HepG2 (cell line): ENCODE data around the gene CCT3. TPM values are rescaled to one million over a fixed set of nuclear protein-coding genes. Genes with fewer than 3 reads are reported as not detected.

ENCODE experiments used
- DMAP1 ChIP-seq: IDR thresholded peaks from 2 replicates; pipeline ENCODE4 v1.6.1; 2016
- HNF4A ChIP-seq: sonication (generic); formaldehyde crosslinking; IDR thresholded peaks from 2 replicates; pipeline ENCODE4 v1.4.0; 2020; ENCODE audit warnings: missing genetic modification reagents
- KAT7 ChIP-seq: IDR thresholded peaks from 2 replicates; pipeline ENCODE4 v1.6.1; 2018; ENCODE audit warnings: borderline replicate concordance, missing compliant biosample characterization
- MAFK ChIP-seq, 2 experiments: IDR thresholded peaks in 1 of 2; conservative IDR thresholded peaks in 1 of 2; 2 replicates each; pipeline ENCODE4 v1.6.1; 2011; ENCODE audit warnings: improper control_type of control experiment in 2 of 2, low read length in 2 of 2
- MYNN ChIP-seq: sonication (generic); formaldehyde crosslinking; IDR thresholded peaks from 2 replicates; pipeline ENCODE4 v1.4.0; 2020; ENCODE audit warnings: mild to moderate bottlenecking, low read depth, missing genetic modification reagents
- POLR2A ChIP-seq, 2 experiments: IDR thresholded peaks; 2 replicates each; pipeline ENCODE4 v1.6.1; 2011; ENCODE audit warnings: low read depth in 2 of 2, low read length in 2 of 2, mild to moderate bottlenecking in 1 of 2, moderate library complexity in 1 of 2; ENCODE audit not compliant: insufficient read depth in 1 of 2
- RFX5 ChIP-seq: IDR thresholded peaks from 2 replicates; pipeline ENCODE4 v1.6.1; 2011; ENCODE audit warnings: low read depth, low read length, improper control_type of control experiment
- SATB2 ChIP-seq: sonication (generic); formaldehyde crosslinking; IDR thresholded peaks from 2 replicates; pipeline ENCODE4 v1.5.0; 2020; ENCODE audit warnings: missing genetic modification reagents
- ZNF253 ChIP-seq: sonication (generic); formaldehyde crosslinking; IDR thresholded peaks from 2 replicates; pipeline ENCODE4 v1.8.0; 2022; ENCODE audit warnings: mild to moderate bottlenecking, missing genetic modification reagents, borderline replicate concordance
- ZNF441 ChIP-seq: sonication (generic); formaldehyde crosslinking; IDR thresholded peaks from 2 replicates; pipeline ENCODE4 v1.7.0; 2021; ENCODE audit warnings: missing genetic modification reagents, borderline replicate concordance
- ZNF570 ChIP-seq: sonication (generic); formaldehyde crosslinking; IDR thresholded peaks from 2 replicates; pipeline ENCODE4 v1.4.0; 2020; ENCODE audit warnings: mild to moderate bottlenecking, missing genetic modification reagents, borderline replicate concordance
- ZNF841 ChIP-seq: sonication (generic); formaldehyde crosslinking; IDR thresholded peaks from 2 replicates; pipeline ENCODE4 v1.8.1; 2023; ENCODE audit warnings: missing genetic modification reagents, borderline replicate concordance
- ZSCAN31 ChIP-seq: sonication (generic); formaldehyde crosslinking; IDR thresholded peaks from 2 replicates; pipeline ENCODE4 v1.5.0; 2020; ENCODE audit warnings: low read depth, mild to moderate bottlenecking, missing genetic modification reagents
- polyA plus RNA-seq, 8 experiments: library from polyadenylated mRNA; depleted of rRNA in 3 of 8; stranded (reverse) in 7 of 8; unstranded in 1 of 8; fragments of >200 nt; fragmentation: Illumina TruSeq in 4 of 8; extraction: Trizol in 4 of 8; gene quantifications; 2 replicates each; pipeline versions ENCODE4 v1.2.1 to v1.2.3, GENCODE V29; 2011 to 2016; ENCODE audit warnings: low read depth in 4 of 8, missing spikeins in 1 of 8, mixed read lengths in 1 of 8; ENCODE audit not compliant: insufficient read depth in 1 of 8
- total RNA-seq, 5 experiments: library from RNA; depleted of rRNA; stranded (reverse); fragments of >200 nt; fragmentation: Illumina TruSeq; extraction: Trizol; gene quantifications; 2 replicates each; pipeline ENCODE4 v1.2.3, GENCODE V29; 2016; ENCODE audit warnings: low read depth in 1 of 5
- TF ChIP-seq, protein P1 (sequence below): fragments of 450-650 bp; IDR thresholded peaks from 2 replicates; pipeline ENCODE4 v1.6.1; 2017; ENCODE audit warnings: mild to moderate bottlenecking
- TF ChIP-seq, protein P2 (sequence below): sonication (generic); formaldehyde crosslinking; IDR thresholded peaks from 2 replicates; pipeline ENCODE4 v1.4.0; 2020; ENCODE audit warnings: mild to moderate bottlenecking, missing genetic modification reagents, borderline replicate concordance
- TF ChIP-seq, protein P3 (sequence below): sonication (generic); formaldehyde crosslinking; IDR thresholded peaks from 2 replicates; pipeline ENCODE4 v1.4.0; 2020; ENCODE audit warnings: missing genetic modification reagents
- TF ChIP-seq, protein P4 (sequence below): sonication (generic); formaldehyde crosslinking; IDR thresholded peaks from 2 replicates; pipeline ENCODE4 v1.8.0; 2022; ENCODE audit warnings: mild to moderate bottlenecking, missing genetic modification reagents, moderate library complexity
- TF ChIP-seq, protein P5 (sequence below): sonication (generic); formaldehyde crosslinking; conservative IDR thresholded peaks from 2 replicates; pipeline ENCODE4 v1.8.0; 2022; ENCODE audit warnings: mild to moderate bottlenecking, moderate library complexity, missing genetic modification reagents
- TF ChIP-seq, protein P6 (sequence below): sonication (generic); formaldehyde crosslinking; IDR thresholded peaks from 2 replicates; pipeline ENCODE4 v1.9.0; 2021; ENCODE audit warnings: missing genetic modification reagents, mild to moderate bottlenecking, borderline replicate concordance

CCT3 gene
- total and polyA plus RNA-seq, 2 of the 13 experiments (the other 11 are each of a cell fraction or from before 2014, with no cell fraction given) = 319 to 615 TPM

DNA sequence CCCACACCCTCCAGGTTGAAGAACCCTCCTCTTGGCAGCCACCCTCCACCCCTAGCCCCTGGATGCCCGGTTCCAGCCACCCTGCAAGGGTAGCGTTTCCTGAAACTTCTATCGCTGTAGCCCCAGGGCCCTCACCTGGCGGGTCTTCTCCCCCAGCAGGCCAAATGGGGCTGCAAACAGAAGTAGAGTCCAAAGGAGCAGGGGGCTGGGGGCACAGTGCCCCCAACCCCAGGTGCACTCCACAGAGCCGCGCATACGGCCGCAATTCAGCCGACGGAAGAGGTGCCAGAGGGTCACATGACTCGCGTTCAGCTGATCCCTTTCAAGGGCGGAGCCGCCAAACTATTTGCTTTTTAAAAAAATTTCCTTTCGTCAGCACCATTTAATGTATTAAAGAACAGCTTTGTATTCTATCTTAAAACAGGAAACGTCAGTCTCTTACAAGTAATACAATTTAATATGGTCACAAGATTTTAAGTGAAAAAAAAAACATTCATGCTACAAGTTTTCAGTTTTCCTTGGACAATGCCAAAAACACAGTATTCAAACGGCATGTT, 42.6 kb downstream of the CCT3 start, which contains the start of gene GLMP (continued):
- TF ChIP-seq, protein P1, sequence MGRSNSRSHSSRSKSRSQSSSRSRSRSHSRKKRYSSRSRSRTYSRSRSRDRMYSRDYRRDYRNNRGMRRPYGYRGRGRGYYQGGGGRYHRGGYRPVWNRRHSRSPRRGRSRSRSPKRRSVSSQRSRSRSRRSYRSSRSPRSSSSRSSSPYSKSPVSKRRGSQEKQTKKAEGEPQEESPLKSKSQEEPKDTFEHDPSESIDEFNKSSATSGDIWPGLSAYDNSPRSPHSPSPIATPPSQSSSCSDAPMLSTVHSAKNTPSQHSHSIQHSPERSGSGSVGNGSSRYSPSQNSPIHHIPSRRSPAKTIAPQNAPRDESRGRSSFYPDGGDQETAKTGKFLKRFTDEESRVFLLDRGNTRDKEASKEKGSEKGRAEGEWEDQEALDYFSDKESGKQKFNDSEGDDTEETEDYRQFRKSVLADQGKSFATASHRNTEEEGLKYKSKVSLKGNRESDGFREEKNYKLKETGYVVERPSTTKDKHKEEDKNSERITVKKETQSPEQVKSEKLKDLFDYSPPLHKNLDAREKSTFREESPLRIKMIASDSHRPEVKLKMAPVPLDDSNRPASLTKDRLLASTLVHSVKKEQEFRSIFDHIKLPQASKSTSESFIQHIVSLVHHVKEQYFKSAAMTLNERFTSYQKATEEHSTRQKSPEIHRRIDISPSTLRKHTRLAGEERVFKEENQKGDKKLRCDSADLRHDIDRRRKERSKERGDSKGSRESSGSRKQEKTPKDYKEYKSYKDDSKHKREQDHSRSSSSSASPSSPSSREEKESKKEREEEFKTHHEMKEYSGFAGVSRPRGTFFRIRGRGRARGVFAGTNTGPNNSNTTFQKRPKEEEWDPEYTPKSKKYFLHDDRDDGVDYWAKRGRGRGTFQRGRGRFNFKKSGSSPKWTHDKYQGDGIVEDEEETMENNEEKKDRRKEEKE = no peak
- TF ChIP-seq POLR2A (IDR thresholded peaks at IDR 0.05; ENCODE audit: insufficient read depth in 1 of 2, low read depth in 2 of 2, low read length in 2 of 2) = peak; percentile 49 to 65; a peak in 3 of 4 replicates
- no peak for TF ChIP-seq KAT7 (CRISPR knock-in tag)
- no peak for TF ChIP-seq ZNF841 (CRISPR knock-in tag)
- TF ChIP-seq ZNF570 (CRISPR knock-in tag) = no peak
- TF ChIP-seq, protein P2, sequence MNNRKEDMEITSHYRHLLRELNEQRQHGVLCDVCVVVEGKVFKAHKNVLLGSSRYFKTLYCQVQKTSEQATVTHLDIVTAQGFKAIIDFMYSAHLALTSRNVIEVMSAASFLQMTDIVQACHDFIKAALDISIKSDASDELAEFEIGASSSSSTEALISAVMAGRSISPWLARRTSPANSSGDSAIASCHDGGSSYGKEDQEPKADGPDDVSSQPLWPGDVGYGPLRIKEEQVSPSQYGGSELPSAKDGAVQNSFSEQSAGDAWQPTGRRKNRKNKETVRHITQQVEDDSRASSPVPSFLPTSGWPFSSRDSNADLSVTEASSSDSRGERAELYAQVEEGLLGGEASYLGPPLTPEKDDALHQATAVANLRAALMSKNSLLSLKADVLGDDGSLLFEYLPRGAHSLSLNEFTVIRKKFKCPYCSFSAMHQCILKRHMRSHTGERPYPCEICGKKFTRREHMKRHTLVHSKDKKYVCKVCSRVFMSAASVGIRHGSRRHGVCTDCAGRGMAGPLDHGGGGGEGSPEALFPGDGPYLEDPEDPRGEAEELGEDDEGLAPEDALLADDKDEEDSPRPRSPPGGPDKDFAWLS (CRISPR knock-in tag) = no peak
- TF ChIP-seq HNF4A = 0 out of 2 replicates have a peak, but pooled peaks have one; percentile 3
- TF ChIP-seq ZNF253 (CRISPR knock-in tag) = no peak
- no peak for TF ChIP-seq SATB2
- TF ChIP-seq, protein P3, sequence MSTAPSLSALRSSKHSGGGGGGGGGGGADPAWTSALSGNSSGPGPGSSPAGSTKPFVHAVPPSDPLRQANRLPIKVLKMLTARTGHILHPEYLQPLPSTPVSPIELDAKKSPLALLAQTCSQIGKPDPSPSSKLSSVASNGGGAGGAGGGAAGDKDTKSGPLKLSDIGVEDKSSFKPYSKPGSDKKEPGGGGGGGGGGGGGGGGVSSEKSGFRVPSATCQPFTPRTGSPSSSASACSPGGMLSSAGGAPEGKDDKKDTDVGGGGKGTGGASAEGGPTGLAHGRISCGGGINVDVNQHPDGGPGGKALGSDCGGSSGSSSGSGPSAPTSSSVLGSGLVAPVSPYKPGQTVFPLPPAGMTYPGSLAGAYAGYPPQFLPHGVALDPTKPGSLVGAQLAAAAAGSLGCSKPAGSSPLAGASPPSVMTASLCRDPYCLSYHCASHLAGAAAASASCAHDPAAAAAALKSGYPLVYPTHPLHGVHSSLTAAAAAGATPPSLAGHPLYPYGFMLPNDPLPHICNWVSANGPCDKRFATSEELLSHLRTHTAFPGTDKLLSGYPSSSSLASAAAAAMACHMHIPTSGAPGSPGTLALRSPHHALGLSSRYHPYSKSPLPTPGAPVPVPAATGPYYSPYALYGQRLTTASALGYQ = 0 out of 2 replicates have a peak, but pooled peaks have one; percentile 6
- TF ChIP-seq DMAP1 (CRISPR knock-in tag) = peak; percentile 22; the same call in 1 of the 2 replicates
- TF ChIP-seq ZSCAN31 (CRISPR knock-in tag) = no peak
- TF ChIP-seq ZNF441 (CRISPR knock-in tag) = no peak
- peak in 1 of 2 experiments; percentile 30; a peak in 1 of 4 replicates for TF ChIP-seq MAFK (conservative IDR thresholded peaks at IDR 0.05 in 1 of 2, IDR thresholded peaks at IDR 0.05 in 1 of 2; ENCODE audit: low read length in 2 of 2)
- TF ChIP-seq, protein P4, sequence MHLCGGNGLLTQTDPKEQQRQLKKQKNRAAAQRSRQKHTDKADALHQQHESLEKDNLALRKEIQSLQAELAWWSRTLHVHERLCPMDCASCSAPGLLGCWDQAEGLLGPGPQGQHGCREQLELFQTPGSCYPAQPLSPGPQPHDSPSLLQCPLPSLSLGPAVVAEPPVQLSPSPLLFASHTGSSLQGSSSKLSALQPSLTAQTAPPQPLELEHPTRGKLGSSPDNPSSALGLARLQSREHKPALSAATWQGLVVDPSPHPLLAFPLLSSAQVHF (CRISPR knock-in tag) = no peak
- TF ChIP-seq, protein P5, sequence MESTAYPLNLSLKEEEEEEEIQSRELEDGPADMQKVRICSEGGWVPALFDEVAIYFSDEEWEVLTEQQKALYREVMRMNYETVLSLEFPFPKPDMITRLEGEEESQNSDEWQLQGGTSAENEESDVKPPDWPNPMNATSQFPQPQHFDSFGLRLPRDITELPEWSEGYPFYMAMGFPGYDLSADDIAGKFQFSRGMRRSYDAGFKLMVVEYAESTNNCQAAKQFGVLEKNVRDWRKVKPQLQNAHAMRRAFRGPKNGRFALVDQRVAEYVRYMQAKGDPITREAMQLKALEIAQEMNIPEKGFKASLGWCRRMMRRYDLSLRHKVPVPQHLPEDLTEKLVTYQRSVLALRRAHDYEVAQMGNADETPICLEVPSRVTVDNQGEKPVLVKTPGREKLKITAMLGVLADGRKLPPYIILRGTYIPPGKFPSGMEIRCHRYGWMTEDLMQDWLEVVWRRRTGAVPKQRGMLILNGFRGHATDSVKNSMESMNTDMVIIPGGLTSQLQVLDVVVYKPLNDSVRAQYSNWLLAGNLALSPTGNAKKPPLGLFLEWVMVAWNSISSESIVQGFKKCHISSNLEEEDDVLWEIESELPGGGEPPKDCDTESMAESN (CRISPR knock-in tag) = no peak
- no peak for TF ChIP-seq RFX5
- TF ChIP-seq, protein P6, sequence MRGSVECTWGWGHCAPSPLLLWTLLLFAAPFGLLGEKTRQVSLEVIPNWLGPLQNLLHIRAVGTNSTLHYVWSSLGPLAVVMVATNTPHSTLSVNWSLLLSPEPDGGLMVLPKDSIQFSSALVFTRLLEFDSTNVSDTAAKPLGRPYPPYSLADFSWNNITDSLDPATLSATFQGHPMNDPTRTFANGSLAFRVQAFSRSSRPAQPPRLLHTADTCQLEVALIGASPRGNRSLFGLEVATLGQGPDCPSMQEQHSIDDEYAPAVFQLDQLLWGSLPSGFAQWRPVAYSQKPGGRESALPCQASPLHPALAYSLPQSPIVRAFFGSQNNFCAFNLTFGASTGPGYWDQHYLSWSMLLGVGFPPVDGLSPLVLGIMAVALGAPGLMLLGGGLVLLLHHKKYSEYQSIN = no peak
- TF ChIP-seq MYNN (CRISPR knock-in tag) = no peak
